Keratinocyte (primary cell): ENCODE measurements around the gene KLF6. TPM values are rescaled to one million over a fixed set of nuclear protein-coding genes. Genes with fewer than 3 reads are reported as not detected.
A peak's percentile ranks its signal among the peaks of the same experiment; 100 is the strongest.

Experiments used
- DNase-seq: peaks from one replicate; pipeline ENCODE4 v3.0.0-alpha.2; 2011; ENCODE audit warnings: low read depth, missing footprints, low spot score
- FAIRE-seq: peaks from 2 replicates; lab custom pipeline; 2011; peaks lifted over from hg19 to GRCh38; lab: Jason Lieb, UNC
- H2AFZ ChIP-seq: 2 replicates; pipeline ENCODE4 v1.6.0; 2012; ENCODE audit warnings: low read length, control low read depth, inconsistent platforms; ENCODE audit not compliant: control insufficient read depth
- H3K27ac ChIP-seq: 2 replicates; pipeline ENCODE4 v1.5.1; 2011; ENCODE audit warnings: low read length; ENCODE audit not compliant: control insufficient read depth, insufficient read depth
- H3K27me3 ChIP-seq: 3 replicates; pipeline ENCODE4 v1.6.0; 2011; ENCODE audit warnings: low read length; ENCODE audit not compliant: control insufficient read depth, insufficient read depth; ENCODE audit errors: extremely low read depth
- H3K36me3 ChIP-seq, 2 experiments: 2 replicates in 1 of 2; 3 replicates in 1 of 2; pipeline ENCODE4 v1.5.1; 2011; ENCODE audit warnings: low read length in 2 of 2, mild to moderate bottlenecking in 1 of 2; ENCODE audit not compliant: control insufficient read depth in 2 of 2, insufficient read depth in 2 of 2; ENCODE audit errors: extremely low read depth in 1 of 2
- H3K4me1 ChIP-seq: 3 replicates; pipeline ENCODE4 v1.5.1; 2011; ENCODE audit warnings: low read length; ENCODE audit not compliant: control insufficient read depth, insufficient read depth; ENCODE audit errors: extremely low read depth
- H3K4me2 ChIP-seq: 3 replicates; pipeline ENCODE4 v1.6.0; 2011; ENCODE audit warnings: low read depth, low read length; ENCODE audit not compliant: control insufficient read depth, insufficient read depth; ENCODE audit errors: extremely low read depth
- H3K4me3 ChIP-seq, 3 experiments: fragments of 200-600 bp in 1 of 3; sonication (generic) in 1 of 3; 2 replicates in 2 of 3; 3 replicates in 1 of 3; pipeline ENCODE4 v1.5.1; 2011 to 2016; ENCODE audit warnings: low read length in 3 of 3, mild to moderate bottlenecking in 3 of 3, control low read depth in 2 of 3, inconsistent platforms in 1 of 3, low read depth in 1 of 3, mixed read lengths in 1 of 3, mixed run types in 1 of 3, moderate library complexity in 1 of 3; ENCODE audit not compliant: control insufficient read depth in 2 of 3, insufficient read depth in 2 of 3; ENCODE audit errors: extremely low read depth in 1 of 3
- H3K79me2 ChIP-seq: 2 replicates; pipeline ENCODE4 v1.6.0; 2012; ENCODE audit warnings: low read length; ENCODE audit not compliant: control insufficient read depth, insufficient read depth
- H3K9ac ChIP-seq: 3 replicates; pipeline ENCODE4 v1.6.0; 2011; ENCODE audit warnings: low read length; ENCODE audit not compliant: control insufficient read depth, insufficient read depth; ENCODE audit errors: extremely low read depth
- H3K9me1 ChIP-seq: 3 replicates; pipeline ENCODE4 v1.6.0; 2011; ENCODE audit warnings: low read length; ENCODE audit not compliant: control insufficient read depth, insufficient read depth; ENCODE audit errors: extremely low read depth
- H3K9me3 ChIP-seq: 2 replicates; pipeline ENCODE4 v1.5.1; 2012; ENCODE audit warnings: low read depth, low read length; ENCODE audit not compliant: control insufficient read depth
- H4K20me1 ChIP-seq: 3 replicates; pipeline ENCODE4 v1.6.0; 2011; ENCODE audit warnings: low read length; ENCODE audit not compliant: control insufficient read depth, insufficient read depth; ENCODE audit errors: extremely low read depth
- CTCF ChIP-seq, 3 experiments: IDR thresholded peaks in 1 of 3; conservative IDR thresholded peaks in 1 of 3; optimal IDR thresholded peaks in 1 of 3; 2 replicates in 2 of 3; 3 replicates in 1 of 3; pipeline versions ENCODE3 to v1.5.1; 2011; ENCODE audit warnings: low read length in 3 of 3, mild to moderate bottlenecking in 3 of 3, moderate library complexity in 2 of 3, control low read depth in 1 of 3, inconsistent platforms in 1 of 3; ENCODE audit not compliant: insufficient read depth in 2 of 3; ENCODE audit errors: extremely low read depth in 1 of 3
- EZH2 ChIP-seq: IDR thresholded peaks from one replicate; pipeline ENCODE4 v1.6.1; 2012; ENCODE audit warnings: inconsistent platforms, mild to moderate bottlenecking, low read length, moderate library complexity
- dilution Hi-C: fragments of 300-500 bp; cut with MboI; formaldehyde crosslinking; loops from one replicate; pipeline ENCODE4 v1.7.0; 2020; ENCODE audit warnings: low sequenced_read_pairs; ENCODE audit not compliant: extremely low pct_ligation_motif_present
- polyA plus RNA-seq, 5 experiments: library from polyadenylated mRNA; depleted of rRNA in 3 of 5; stranded (reverse) in 3 of 5; stranded (forward) in 1 of 5; unstranded in 1 of 5; fragments of >200 nt; gene quantifications; 1 replicate in 1 of 5; 2 replicates in 3 of 5; 3 replicates in 1 of 5; pipeline versions ENCODE4 v1.2.1 to v1.2.3, GENCODE V29; 2011 to 2012; ENCODE audit warnings: missing spikeins in 2 of 5, low read depth in 1 of 5, low replicate concordance in 1 of 5

KLF6 gene
- polyA plus RNA-seq, 1 donor (not counting 4 experiments of a cell fraction or from before 2014, with no cell fraction given) = 250 TPM

- no peak for FAIRE-seq
- dilution Hi-C loops = no loop called here
Measured at GRCh38 chr10:3807211-3807927, 22.4 kb upstream of the KLF6 start.

GRCh38 chr10:3806603-3807002, 21.6 kb upstream of the KLF6 start:
- H3K4me1 ChIP-seq = peaks cover 70% of the 10 kb centered on the region

More at GRCh38 chr10:3807211-3807927, 22.4 kb upstream of the KLF6 start:
- H4K20me1 ChIP-seq = no peaks in the 10 kb centered on the region
- TF ChIP-seq CTCF (optimal IDR thresholded peaks at IDR 0.05 in 1 of 3, IDR thresholded peaks at IDR 0.05 in 1 of 3, conservative IDR thresholded peaks at IDR 0.05 in 1 of 3; ENCODE audit: extremely low read depth in 1 of 3, insufficient read depth in 2 of 3, low read length in 3 of 3) = no peak
- no peak for TF ChIP-seq EZH2
- H3K27me3 ChIP-seq = no peaks in the 10 kb centered on the region
- H3K4me2 ChIP-seq = peak overlapping the region; percentile 80
- peak overlapping the region; percentile 88 for H3K9ac ChIP-seq
- H3K4me1 ChIP-seq = peaks cover 77% of the 10 kb centered on the region
- no peak overlapping the region for H2AFZ ChIP-seq
- H3K4me3 ChIP-seq = no peak overlapping the region
- H3K79me2 ChIP-seq = peaks cover 6% of the 10 kb centered on the region
- no peaks in the 10 kb centered on the region for H3K36me3 ChIP-seq
- H3K9me3 ChIP-seq = no peaks in the 10 kb centered on the region
- peak overlapping the region; percentile 99 for H3K27ac ChIP-seq
- DNase-seq = no peak
- H3K9me1 ChIP-seq = no peaks in the 10 kb centered on the region

More at GRCh38 chr10:3806603-3807002, 21.6 kb upstream of the KLF6 start:
- DNase-seq (no peak), FAIRE-seq (peak; percentile 70)
- H3K4me2 ChIP-seq = peak overlapping the region; percentile 80
- no peak for TF ChIP-seq EZH2
- dilution Hi-C loops = no loop called here
- H4K20me1 ChIP-seq = no peaks in the 10 kb centered on the region
- H3K27me3 ChIP-seq = no peaks in the 10 kb centered on the region
- no peaks in the 10 kb centered on the region for H3K9me3 ChIP-seq
- peak overlapping the region; percentile 88 for H3K9ac ChIP-seq
- H3K9me1 ChIP-seq = no peaks in the 10 kb centered on the region
- no peak overlapping the region for H3K4me3 ChIP-seq
- H3K27ac ChIP-seq = peak overlapping the region; percentile 99
- no peaks in the 10 kb centered on the region for H3K36me3 ChIP-seq
- H2AFZ ChIP-seq = no peak overlapping the region
- H3K79me2 ChIP-seq = peaks cover 6% of the 10 kb centered on the region
